GM23248 (cell line): ENCODE data around the gene STARD10. TPM values are rescaled to one million over a fixed set of nuclear protein-coding genes. Genes with fewer than 3 reads are reported as not detected.

ENCODE experiments used
- DNase-seq: peaks from one replicate; pipeline ENCODE4 v3.0.0-alpha.2; 2015
- H2AFZ ChIP-seq: fragments of 200-600 bp; sonication (generic); 2 replicates; pipeline ENCODE4 v1.6.1; 2016; ENCODE audit warnings: antibody characterized with exemption
- H3F3A ChIP-seq: fragments of 200-600 bp; sonication (generic); 2 replicates; pipeline ENCODE4 v1.6.1; 2016; ENCODE audit warnings: mild to moderate bottlenecking, antibody characterized with exemption, mixed run types; ENCODE audit not compliant: insufficient read depth
- H3K27ac ChIP-seq: fragments of 200-600 bp; sonication (generic); 2 replicates; pipeline ENCODE4 v1.5.1; 2016; ENCODE audit warnings: mild to moderate bottlenecking
- H3K27me3 ChIP-seq: fragments of 200-600 bp; sonication (generic); replicated peaks from 2 replicates; pipeline ENCODE4 v1.6.1; 2016; ENCODE audit warnings: mild to moderate bottlenecking; ENCODE audit not compliant: insufficient read depth
- H3K36me3 ChIP-seq: fragments of 200-600 bp; sonication (generic); 2 replicates; pipeline ENCODE4 v1.6.1; 2016; ENCODE audit warnings: low read depth, mild to moderate bottlenecking
- H3K4me1 ChIP-seq: fragments of 200-600 bp; sonication (generic); 2 replicates; pipeline ENCODE4 v1.6.1; 2016; ENCODE audit warnings: mild to moderate bottlenecking; ENCODE audit not compliant: insufficient read depth
- H3K4me2 ChIP-seq: fragments of 200-600 bp; sonication (generic); one replicate; pipeline ENCODE4 v1.6.1; 2016; ENCODE audit warnings: mild to moderate bottlenecking; ENCODE audit not compliant: unreplicated experiment
- H3K4me3 ChIP-seq: fragments of 200-600 bp; sonication (generic); 2 replicates; pipeline ENCODE4 v1.5.1; 2016; ENCODE audit warnings: mild to moderate bottlenecking
- H3K79me2 ChIP-seq: fragments of 200-600 bp; sonication (generic); 2 replicates; pipeline ENCODE4 v1.6.1; 2016; ENCODE audit warnings: mild to moderate bottlenecking; ENCODE audit not compliant: insufficient read depth
- H3K9ac ChIP-seq: fragments of 200-600 bp; sonication (generic); 2 replicates; pipeline ENCODE4 v1.6.1; 2016; ENCODE audit warnings: mild to moderate bottlenecking
- H3K9me2 ChIP-seq: fragments of 200-600 bp; sonication (generic); 2 replicates; pipeline ENCODE4 v1.6.1; 2016; ENCODE audit warnings: mixed run types, mild to moderate bottlenecking, moderate library complexity; ENCODE audit not compliant: insufficient read depth
- H3K9me3 ChIP-seq: fragments of 200-600 bp; sonication (generic); one replicate; pipeline ENCODE4 v1.6.1; 2017; ENCODE audit warnings: low read depth
- H4K20me1 ChIP-seq: fragments of 200-600 bp; sonication (generic); 2 replicates; pipeline ENCODE4 v1.6.0; 2016; ENCODE audit not compliant: insufficient read depth
- EZH2 ChIP-seq: fragments of 200-600 bp; sonication (generic); IDR thresholded peaks from 2 replicates; pipeline ENCODE4 v1.6.1; 2018; ENCODE audit warnings: antibody characterized with exemption, mild to moderate bottlenecking; ENCODE audit not compliant: insufficient read depth, poor library complexity, severe bottlenecking
- EZH2phosphoT487 ChIP-seq: fragments of 200-600 bp; sonication (generic); IDR thresholded peaks from 2 replicates; pipeline ENCODE4 v1.6.1; 2018; ENCODE audit warnings: antibody characterized with exemption, moderate library complexity, mild to moderate bottlenecking, low read depth; ENCODE audit not compliant: insufficient read depth
- WGBS, 2 experiments: methylation state at CpG; one replicate each; pipeline ENCODE4 v1.1.6; 2015 to 2017; ENCODE audit warnings: low lambda C conversion rate in 2 of 2, low coverage in 1 of 2; ENCODE audit errors: missing lambda C conversion rate in 2 of 2; 5-methylcytosine and 5-hydroxymethylcytosine counted together
- in situ Hi-C: fragments of 300-500 bp; cut with MboI; formaldehyde crosslinking; loops from 2 replicates; pipeline ENCODE4 v1.15.0; 2020
- polyA plus RNA-seq: library from polyadenylated mRNA; unstranded; fragments of >200 nt; fragmentation: Nextera tagmentation; extraction: Ambion mirVana; gene quantifications from 2 replicates; pipeline ENCODE4 v1.2.1, GENCODE V29; 2016
- total RNA-seq: library from RNA; depleted of rRNA; stranded (reverse); fragments of >200 nt; shearing (Covaris generic); gene quantifications from 2 replicates; pipeline ENCODE4 v1.2.3, GENCODE V29; 2014

Gene STARD10
- total and polyA plus RNA-seq, 2 experiments from 2014 or later: 6.6 to 14.7 TPM

DNA sequence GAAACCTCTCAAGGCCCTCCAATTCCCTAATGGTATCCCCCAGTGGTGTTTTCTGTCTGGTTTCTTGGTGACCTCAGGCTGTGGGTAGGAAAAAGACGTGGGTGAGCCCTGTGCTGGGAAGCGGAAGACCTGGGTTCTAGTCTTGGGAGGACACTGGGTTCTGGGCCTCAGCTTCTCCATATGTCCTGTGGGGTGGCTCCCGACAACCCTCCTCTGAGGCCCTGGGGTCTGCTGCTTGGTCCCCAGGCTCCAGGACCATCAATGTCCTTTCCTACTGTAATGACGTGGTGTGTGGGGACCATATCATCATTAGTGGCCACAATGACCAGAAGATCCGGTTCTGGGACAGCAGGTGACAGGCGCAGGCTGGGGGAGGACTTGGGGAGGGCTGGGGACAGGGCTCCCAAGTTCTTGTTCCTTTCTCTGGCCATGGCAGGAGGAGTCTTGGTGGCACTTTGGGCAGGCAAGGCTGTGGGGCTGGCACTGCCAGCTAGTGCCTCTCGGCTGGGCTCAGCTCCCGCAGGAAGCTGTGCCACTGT, 33.2 kb upstream of the STARD10 start:
- TF ChIP-seq EZH2 (no peak), EZH2phosphoT487 (no peak)
- no peak overlapping the region for H3K4me2 ChIP-seq
- H3K27ac ChIP-seq: no peak overlapping the region
- H2AFZ ChIP-seq: no peak overlapping the region
- no peaks in the 10 kb centered on the region for H3K36me3 ChIP-seq
- H4K20me1 ChIP-seq: no peaks in the 10 kb centered on the region
- no peaks in the 10 kb centered on the region for H3K27me3 ChIP-seq
- H3K9ac ChIP-seq: no peak overlapping the region
- H3F3A ChIP-seq: no peaks in the 10 kb centered on the region
- 89 to 91% methylated on average over 7 to 8 of the region's 8 CpGs for WGBS, 2 experiments
- DNase-seq: no peak
- no peaks in the 10 kb centered on the region for H3K9me3 ChIP-seq
- no peak overlapping the region for H3K4me3 ChIP-seq
- no peaks in the 10 kb centered on the region for H3K9me2 ChIP-seq
- H3K79me2 ChIP-seq: no peaks in the 10 kb centered on the region
- in situ Hi-C loops: loop anchor here (25.0 kb wide), 1 partner anchor 460 kb away; no protein-coding TSS in a partner anchor
- H3K4me1 ChIP-seq: no peaks in the 10 kb centered on the region

DNA sequence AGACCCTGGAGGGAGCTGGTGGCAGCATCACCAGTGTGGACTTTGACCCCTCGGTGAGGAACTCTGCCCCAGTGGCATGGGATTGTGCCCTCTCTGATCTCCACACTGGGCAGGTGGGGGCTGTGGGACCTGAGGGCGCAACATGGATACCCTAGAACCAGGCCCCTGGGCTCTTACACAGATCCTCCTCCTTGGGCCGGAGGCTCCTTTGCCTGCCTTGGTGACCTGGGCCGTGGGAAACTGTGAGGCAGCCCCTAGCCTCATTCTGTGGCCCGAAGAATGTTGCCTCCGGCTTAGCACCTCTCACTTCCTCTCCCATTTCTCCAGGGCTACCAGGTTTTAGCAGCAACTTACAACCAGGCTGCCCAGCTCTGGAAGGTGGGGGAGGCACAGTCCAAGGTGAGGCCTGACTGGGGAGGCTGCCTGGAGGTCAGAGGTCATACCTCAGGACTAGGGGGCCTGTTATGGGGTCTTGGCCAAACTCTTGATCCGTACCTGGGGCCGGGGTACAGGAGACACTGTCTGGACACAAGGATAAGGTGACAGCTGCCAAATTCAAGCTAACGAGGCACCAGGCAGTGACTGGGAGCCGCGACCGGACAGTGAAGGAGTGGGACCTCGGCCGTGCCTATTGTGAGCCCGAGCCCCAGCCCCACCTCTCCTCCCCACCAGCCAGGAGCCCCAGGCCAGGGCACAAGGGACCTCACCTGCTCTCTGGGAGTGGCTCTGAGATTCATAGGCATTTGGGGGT, 32.5 kb upstream of the STARD10 start:
- 88 to 92% methylated on average over 15 of the region's 15 CpGs for WGBS, 2 experiments

DNA sequence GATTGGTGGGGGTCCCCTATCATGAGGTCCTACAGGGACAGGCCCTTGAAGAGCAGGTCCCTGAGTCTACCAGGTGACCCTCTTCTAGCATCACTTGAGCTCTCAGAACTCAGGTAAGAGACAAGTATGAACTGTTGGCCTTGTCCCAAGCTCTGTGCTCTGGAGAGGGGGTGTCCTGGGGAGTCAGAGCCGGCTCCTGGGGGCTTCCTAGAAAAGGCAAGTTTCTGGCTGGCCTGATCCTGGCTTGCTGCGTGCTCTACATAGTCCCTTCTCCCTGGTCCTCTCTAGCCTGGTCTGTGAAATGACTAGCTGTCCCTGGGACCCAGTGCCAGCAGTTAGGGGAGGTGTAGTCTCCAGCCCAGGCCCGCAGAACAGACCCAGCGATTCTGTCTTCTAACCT, 31.8 kb upstream of the STARD10 start:
- Histone ChIP-seq H3K4me2 (no peak overlapping the region), H3K36me3 (no peaks in the 10 kb centered on the region), H3K4me1 (no peaks in the 10 kb centered on the region), H4K20me1 (no peaks in the 10 kb centered on the region), H3K79me2 (no peaks in the 10 kb centered on the region), H2AFZ (no peak overlapping the region), H3K27me3 (no peaks in the 10 kb centered on the region), H3K9ac (no peak overlapping the region), H3K9me3 (no peaks in the 10 kb centered on the region), H3K9me2 (no peaks in the 10 kb centered on the region), H3K27ac (no peak overlapping the region), H3F3A (no peaks in the 10 kb centered on the region), H3K4me3 (no peak overlapping the region)
- TF ChIP-seq EZH2: no peak
- no peak for TF ChIP-seq EZH2phosphoT487
- in situ Hi-C loops: loop anchor here (25.0 kb wide), 1 partner anchor 462 kb away; no protein-coding TSS in a partner anchor
- DNase-seq: no peak
- WGBS, 2 experiments: 71 to 81% methylated on average over 4 of the region's 4 CpGs

More for the DNA sequence above, 32.5 kb upstream of the STARD10 start:
- Histone ChIP-seq H3K36me3 (no peaks in the 10 kb centered on the region), H3K9me3 (no peaks in the 10 kb centered on the region), H3K4me3 (no peak overlapping the region), H3K9ac (no peak overlapping the region), H3K4me2 (no peak overlapping the region), H3F3A (no peaks in the 10 kb centered on the region), H3K79me2 (no peaks in the 10 kb centered on the region), H3K27me3 (no peaks in the 10 kb centered on the region), H3K27ac (no peak overlapping the region), H4K20me1 (no peaks in the 10 kb centered on the region), H3K4me1 (no peaks in the 10 kb centered on the region), H2AFZ (no peak overlapping the region), H3K9me2 (no peaks in the 10 kb centered on the region)
- no peak for TF ChIP-seq EZH2
- TF ChIP-seq EZH2phosphoT487: no peak
- in situ Hi-C loops: loop anchor here (25.0 kb wide), 1 partner anchor 461 kb away; no protein-coding TSS in a partner anchor
- DNase-seq: no peak

DNA sequence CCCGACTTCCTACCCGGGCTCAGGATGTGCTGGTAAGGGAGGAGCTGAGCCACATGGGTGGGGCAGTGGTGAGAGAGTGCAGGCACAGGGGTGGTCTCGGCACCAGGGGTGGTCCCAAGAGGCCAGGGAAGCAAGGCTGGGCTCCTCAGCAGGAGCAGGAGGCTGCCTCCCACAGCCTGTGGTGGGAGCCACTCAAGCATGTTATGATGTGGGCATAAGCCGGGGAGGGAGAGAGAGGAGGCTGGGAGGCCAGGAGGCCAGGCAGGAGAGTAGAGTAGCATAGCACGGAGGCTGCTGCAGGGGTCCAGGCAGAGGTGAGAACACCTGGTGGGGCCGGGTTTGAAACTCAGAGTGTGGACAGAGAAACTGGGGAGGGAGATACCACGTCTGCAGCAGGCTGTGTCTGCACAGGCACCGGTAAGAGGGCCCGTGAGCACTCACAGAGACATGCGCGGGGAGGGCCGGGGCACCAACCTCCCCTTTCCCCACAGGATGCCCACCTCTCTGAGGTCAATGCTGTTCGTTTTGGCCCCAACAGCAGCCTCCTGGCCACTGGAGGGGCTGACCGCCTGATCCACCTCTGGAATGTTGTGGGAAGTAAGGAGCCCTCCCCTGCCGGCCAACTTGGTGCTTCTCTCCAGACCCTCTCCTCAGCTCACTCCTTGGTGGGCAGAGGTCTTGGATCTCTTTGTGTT, 31.1 kb upstream of the STARD10 start:
- H3K9me2 ChIP-seq: no peaks in the 10 kb centered on the region
- no peak overlapping the region for H2AFZ ChIP-seq
- H3K27ac ChIP-seq: no peak overlapping the region
- 73 to 76% methylated on average over 13 to 15 of the region's 15 CpGs for WGBS, 2 experiments
- H4K20me1 ChIP-seq: no peaks in the 10 kb centered on the region
- no peaks in the 10 kb centered on the region; the same call in 1 of the 2 replicates for H3K36me3 ChIP-seq
- no peak overlapping the region for H3K4me3 ChIP-seq
- no peaks in the 10 kb centered on the region for H3F3A ChIP-seq
- H3K9ac ChIP-seq: no peak overlapping the region
- DNase-seq: no peak
- no peaks in the 10 kb centered on the region for H3K4me1 ChIP-seq
- TF ChIP-seq EZH2phosphoT487 (no peak), EZH2 (no peak)
- H3K9me3 ChIP-seq: no peaks in the 10 kb centered on the region
- H3K79me2 ChIP-seq: no peaks in the 10 kb centered on the region
- no peaks in the 10 kb centered on the region for H3K27me3 ChIP-seq
- in situ Hi-C loops: loop anchor here (25.0 kb wide), 1 partner anchor 462 kb away; no protein-coding TSS in a partner anchor
- H3K4me2 ChIP-seq: no peak overlapping the region
